GM18505 (cell line): Measurements from ENCODE around the gene SLC9A8.
"Not testable (repeated sequence)": the region's sequence is repeated elsewhere in the genome, so short reads cannot be mapped to it uniquely, and the experiment has no call there.

Experiments
- ATAC-seq: cut with Tn5 transposase; IDR thresholded peaks from one replicate; pipeline ENCODE4 v1.9.1; 2021; ENCODE audit not compliant: unreplicated experiment
- POLR2A ChIP-seq: IDR thresholded peaks from 4 replicates; pipeline ENCODE4 v1.6.1; 2011; ENCODE audit warnings: borderline replicate concordance; ENCODE audit not compliant: insufficient read depth, insufficient read length; ENCODE audit errors: extremely low read depth

SLC9A8 gene

DNA sequence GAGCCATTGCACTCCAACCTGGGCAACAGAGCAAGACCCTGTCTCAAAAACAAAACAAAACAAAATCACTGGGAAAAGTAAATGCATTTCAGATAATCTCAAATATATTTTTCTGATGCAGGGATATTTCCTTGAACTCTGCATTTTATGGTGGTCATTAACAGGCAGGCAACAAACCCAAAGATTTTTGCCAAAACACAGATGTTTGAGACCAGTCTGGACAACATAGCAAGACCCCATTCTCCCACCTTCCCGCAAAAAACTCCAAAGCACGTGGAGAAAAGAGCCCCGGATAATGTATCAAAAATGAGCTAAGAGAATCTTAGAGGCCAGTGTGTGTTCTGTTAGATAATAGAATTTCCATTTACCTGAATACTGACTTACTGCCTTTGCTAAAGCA is 44.3 kb downstream of the SLC9A8 start:
- ATAC-seq: no peak
- TF ChIP-seq POLR2A: no peak

DNA sequence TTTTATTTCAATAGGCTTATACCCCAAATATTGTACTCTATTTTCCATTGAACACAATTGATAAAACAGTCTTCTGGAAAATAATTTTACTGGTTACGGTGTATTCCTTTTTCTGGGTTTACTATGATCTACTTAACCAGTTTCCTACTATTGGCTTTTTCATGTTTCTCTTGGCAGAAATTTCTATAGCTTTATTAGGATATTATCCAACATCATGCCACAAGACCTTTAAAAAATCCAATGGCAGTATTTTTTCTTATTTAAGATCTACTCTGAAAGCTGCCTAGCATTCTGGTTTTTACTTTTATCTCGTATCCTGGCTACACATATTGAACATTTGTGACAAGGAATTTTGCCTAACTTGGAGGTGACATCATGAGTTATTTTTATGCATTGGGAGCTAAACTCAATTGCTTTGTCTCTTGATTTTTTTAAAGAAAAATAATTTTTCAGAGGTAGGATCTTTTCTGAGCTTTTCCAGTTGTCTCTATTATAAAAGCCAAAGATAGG is 45.5 kb downstream of the SLC9A8 start:
- ATAC-seq: no peak
- TF ChIP-seq POLR2A: no peak

DNA sequence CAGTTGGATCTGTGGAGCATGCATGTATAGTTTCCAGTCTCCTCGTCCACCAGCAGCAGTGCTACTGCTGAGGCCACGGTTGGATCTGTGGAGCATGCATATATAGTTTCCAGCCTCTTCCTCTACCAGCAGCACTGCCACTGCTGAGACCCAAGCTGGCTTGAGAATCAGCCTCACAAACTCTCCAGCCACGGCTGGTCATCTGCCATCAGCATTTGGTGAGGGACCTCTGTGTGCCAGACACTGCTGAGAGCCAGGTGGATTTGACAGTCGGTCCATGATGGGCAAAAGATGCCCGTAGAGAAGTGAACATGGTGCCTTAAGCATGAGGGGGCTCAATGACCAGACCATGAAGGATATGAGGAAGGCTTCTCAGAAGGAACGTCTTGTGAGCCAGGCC is 46.4 kb downstream of the SLC9A8 start:
- no peak for TF ChIP-seq POLR2A
- no peak for ATAC-seq

DNA sequence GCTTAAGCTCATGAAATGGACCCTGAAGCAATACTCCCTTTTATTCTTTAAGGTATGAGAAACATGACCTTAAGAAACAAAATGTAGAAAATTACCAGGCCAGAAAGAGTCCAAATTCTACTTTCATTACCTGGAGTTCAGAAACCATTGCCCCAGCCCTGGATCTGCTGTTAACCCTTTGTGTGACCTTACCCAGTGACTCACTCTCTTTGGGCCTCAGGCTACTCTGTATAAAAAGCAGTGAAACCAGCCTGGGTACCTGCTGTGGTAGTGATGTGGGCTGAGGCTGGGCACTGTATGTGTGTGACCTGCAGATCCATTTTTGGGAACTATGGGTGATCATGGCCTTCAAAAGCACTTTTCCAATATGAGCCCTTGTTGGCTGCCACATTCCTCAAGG is 47.2 kb downstream of the SLC9A8 start:
- no peak for TF ChIP-seq POLR2A
- no peak for ATAC-seq

- not testable (repeated sequence) for ATAC-seq
These were observed 48.6 kb downstream of the SLC9A8 start for GRCh38 chr20:49861232-49861631.

- no peak for TF ChIP-seq POLR2A
These were observed 50.1 kb downstream of the SLC9A8 start for GRCh38 chr20:49862607-49863200.

DNA sequence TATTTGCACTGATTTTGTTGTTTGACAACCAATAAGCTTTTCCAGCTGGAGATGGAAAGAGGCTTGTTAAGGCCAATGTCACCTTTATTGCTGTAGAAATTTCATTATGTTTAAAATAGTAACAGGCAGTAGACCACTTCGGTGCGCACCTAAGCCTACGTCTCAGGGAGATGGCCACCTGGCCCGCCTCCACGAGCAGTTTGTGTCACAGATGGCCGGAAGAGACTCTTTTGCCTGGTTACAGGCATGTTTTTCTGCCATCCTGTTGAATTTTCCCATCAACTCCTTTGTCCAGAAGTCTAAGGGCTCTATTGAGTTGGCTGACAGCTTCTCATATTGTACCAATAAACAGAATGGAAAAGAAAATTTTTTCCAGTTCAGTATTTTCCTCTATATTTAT is 51.0 kb downstream of the SLC9A8 start:
- ATAC-seq: no peak
- TF ChIP-seq POLR2A: no peak

More at GRCh38 chr20:49862607-49863200, 50.1 kb downstream of the SLC9A8 start:
- no peak for ATAC-seq

DNA sequence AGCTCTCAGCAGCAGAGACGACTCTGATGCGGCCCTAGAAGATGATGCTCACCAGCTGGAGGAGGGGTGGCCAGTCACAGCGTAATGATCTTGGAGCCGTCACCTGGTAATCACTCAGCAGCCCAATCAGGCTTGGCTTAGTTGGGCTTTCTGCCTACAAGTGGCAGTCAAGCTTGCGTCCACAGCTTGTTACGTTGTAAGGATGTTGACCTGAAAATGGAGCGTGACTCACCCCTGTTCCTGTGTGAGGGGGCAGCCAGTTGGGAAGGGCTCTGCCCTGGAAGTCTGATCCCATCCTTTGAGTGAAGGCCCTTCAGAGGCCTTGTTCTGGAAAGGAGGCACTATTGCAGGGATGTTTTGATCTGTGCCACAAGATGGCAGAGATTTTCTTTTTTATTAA is 52.9 kb downstream of the SLC9A8 start:
- no peak for TF ChIP-seq POLR2A
- no peak for ATAC-seq

GRCh38 chr20:49866051-49866450 is 53.4 kb downstream of the SLC9A8 start:
- no peak for TF ChIP-seq POLR2A
- ATAC-seq: no peak

DNA sequence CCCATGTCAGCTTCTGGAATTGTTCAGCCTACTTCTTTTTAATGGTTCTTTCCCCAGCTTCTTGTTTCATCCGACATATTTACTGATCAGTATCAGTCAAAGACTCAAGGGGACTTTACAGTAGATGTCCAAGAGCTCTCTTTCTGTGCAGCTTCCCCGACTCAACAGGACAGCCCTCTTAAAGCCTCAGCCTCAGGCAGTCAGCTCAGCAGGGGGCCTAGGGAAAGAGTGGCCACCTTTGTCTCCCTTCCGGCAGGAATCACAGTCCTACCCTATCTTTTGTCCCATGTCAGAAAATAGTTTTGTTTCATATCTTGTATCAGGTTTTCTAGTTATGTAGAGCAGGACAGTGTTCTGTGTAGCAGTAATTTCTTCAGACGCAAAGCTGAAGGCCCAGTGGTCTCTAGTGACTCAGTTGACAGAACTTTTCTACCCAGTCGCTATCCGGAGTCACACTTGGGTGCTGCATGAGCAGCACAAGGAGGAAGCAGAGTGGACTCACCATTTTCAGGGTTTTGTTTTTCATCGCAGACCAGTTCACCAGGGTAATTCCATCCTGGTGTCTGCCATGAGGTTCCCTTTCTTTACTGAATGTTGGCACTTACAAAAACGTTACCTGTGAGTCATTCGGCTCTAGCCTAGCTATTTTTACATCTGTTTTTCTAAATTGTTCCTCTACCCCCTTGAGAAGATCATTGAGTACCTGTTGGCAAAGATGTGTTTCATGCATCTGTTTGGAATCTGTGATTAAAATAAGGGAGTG is 55.0 kb downstream of the SLC9A8 start:
- TF ChIP-seq POLR2A: no peak
- no peak for ATAC-seq

DNA sequence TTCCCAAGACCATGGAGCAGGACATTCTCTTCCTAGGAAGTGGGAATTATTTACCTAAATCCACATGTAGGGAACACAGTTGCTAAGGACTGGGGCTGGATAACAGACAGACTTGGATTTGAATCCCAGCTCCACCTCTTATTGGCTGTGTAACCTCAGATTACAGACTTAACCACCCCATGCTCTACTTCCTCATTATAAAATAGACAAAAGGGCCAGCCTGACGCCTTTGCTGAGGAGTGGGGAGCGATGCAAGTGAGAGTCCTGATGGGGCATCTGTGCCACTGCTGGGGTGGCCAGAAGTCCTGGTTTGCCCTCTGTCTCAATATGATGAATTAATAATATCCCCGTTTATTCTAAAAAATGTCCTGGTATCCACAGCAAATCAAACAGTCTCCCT is 55.9 kb downstream of the SLC9A8 start:
- TF ChIP-seq POLR2A: no peak
- no peak for ATAC-seq

DNA sequence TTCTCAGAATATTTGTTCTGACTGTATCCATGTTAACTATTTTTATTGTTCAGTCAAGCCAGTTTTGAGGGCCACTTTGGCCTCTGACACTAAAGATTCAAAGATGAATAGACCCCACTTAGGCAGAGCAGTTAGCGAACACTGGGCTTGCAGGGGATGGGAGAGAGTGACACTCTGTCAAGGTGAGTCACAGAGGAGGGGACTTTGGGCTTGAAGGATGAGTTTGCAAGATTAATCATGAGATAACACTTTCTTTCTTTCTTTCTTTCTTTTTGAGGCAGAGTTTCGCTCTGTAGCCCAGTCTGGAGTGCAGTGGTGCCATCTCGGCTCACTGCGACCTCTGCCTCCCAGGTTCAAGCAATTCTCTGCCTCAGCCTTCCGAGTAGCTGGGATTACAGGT is 56.3 kb downstream of the SLC9A8 start:
- TF ChIP-seq POLR2A: no peak
- ATAC-seq: no peak

DNA sequence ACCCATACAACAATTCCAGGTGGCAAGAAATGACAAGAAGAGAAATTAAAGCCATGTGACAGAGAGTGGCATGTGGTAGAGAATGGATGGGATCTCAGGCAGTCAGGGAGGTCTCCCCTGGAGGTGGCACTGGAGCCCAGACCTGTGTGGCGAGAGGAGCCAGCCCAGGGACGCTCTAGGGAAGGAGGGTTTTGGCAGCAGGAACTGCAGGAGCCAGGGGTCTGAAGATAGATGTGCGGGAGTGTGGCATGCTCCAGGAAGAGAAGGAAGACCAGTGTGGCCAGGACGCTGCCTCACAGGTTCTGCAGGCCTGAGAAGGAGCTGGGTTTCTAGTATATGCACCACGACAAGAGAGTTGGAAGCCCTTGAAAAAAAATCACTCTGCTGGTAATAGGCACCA is 57.6 kb downstream of the SLC9A8 start:
- TF ChIP-seq POLR2A: no peak
- no peak for ATAC-seq

- no peak for ATAC-seq
- no peak for TF ChIP-seq POLR2A
These were observed 58.8 kb downstream of the SLC9A8 start for GRCh38 chr20:49871391-49871948.
